GM20000 (cell line): ENCODE results near the gene UTP3.
"Not testable (repeated sequence)": the region's sequence is repeated elsewhere in the genome, so short reads cannot be mapped to it uniquely, and the experiment has no call there.

ENCODE experiments used
- DNase-seq: peaks from one replicate; pipeline ENCODE4 v3.0.0; 2012; ENCODE audit warnings: low spot score
- CTCF ChIP-seq: IDR thresholded peaks from 2 replicates; pipeline ENCODE4 v1.5.1; 2012; ENCODE audit warnings: mild to moderate bottlenecking, control low read depth; ENCODE audit errors: extremely low read depth, missing control alignments

UTP3 gene

GRCh38 chr4:70722199-70722791, 34.0 kb downstream of the UTP3 start:
- TF ChIP-seq CTCF: no peak
- DNase-seq: no peak

- TF ChIP-seq CTCF: no peak
- DNase-seq: no peak
These were observed 36.1 kb downstream of the UTP3 start for GRCh38 chr4:70724463-70724862.

GRCh38 chr4:70725633-70726032, 37.3 kb downstream of the UTP3 start:
- DNase-seq: no peak
- TF ChIP-seq CTCF: no peak

- DNase-seq: not testable (repeated sequence)
These were observed 38.2 kb downstream of the UTP3 start for GRCh38 chr4:70726515-70726914.

- no peak for TF ChIP-seq CTCF
- DNase-seq: no peak
These were observed 39.8 kb downstream of the UTP3 start for GRCh38 chr4:70728091-70728490.

- not testable (repeated sequence) for DNase-seq
These were observed 44.5 kb downstream of the UTP3 start for GRCh38 chr4:70732878-70733277.

- peak; percentile 54 for DNase-seq
These were observed 46.0 kb downstream of the UTP3 start for GRCh38 chr4:70734168-70734954.

GRCh38 chr4:70734971-70735370, 46.6 kb downstream of the UTP3 start:
- TF ChIP-seq CTCF: no peak
- no peak for DNase-seq

More at GRCh38 chr4:70734168-70734954, 46.0 kb downstream of the UTP3 start:
- no peak for TF ChIP-seq CTCF
